ENCODE results near the gene PODXL2.

The PODXL2 gene

GRCh38 chr3:127630811-127631714 is 2.1 kb downstream of the PODXL2 start:
- DNase-seq = no peak
- Histone ChIP-seq H3K27ac (no peak overlapping the region), H3K36me3 (replicated peaks) (no peaks in the 10 kb centered on the region), H3K27me3 (replicated peaks) (peaks cover 4% of the 10 kb centered on the region), H3K4me3 (ENCODE audit: low read depth, low read length) (no peak overlapping the region)
- in situ Hi-C loops (cut with HindIII; ENCODE audit: low pct_ligation_motif_present, low sequenced_read_pairs) = no loop called here
- TF ChIP-seq, protein P1, sequence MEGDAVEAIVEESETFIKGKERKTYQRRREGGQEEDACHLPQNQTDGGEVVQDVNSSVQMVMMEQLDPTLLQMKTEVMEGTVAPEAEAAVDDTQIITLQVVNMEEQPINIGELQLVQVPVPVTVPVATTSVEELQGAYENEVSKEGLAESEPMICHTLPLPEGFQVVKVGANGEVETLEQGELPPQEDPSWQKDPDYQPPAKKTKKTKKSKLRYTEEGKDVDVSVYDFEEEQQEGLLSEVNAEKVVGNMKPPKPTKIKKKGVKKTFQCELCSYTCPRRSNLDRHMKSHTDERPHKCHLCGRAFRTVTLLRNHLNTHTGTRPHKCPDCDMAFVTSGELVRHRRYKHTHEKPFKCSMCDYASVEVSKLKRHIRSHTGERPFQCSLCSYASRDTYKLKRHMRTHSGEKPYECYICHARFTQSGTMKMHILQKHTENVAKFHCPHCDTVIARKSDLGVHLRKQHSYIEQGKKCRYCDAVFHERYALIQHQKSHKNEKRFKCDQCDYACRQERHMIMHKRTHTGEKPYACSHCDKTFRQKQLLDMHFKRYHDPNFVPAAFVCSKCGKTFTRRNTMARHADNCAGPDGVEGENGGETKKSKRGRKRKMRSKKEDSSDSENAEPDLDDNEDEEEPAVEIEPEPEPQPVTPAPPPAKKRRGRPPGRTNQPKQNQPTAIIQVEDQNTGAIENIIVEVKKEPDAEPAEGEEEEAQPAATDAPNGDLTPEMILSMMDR (IDR thresholded peaks at IDR 0.05; ENCODE audit: low read depth, low read length, missing control alignments) = no peak

DNA sequence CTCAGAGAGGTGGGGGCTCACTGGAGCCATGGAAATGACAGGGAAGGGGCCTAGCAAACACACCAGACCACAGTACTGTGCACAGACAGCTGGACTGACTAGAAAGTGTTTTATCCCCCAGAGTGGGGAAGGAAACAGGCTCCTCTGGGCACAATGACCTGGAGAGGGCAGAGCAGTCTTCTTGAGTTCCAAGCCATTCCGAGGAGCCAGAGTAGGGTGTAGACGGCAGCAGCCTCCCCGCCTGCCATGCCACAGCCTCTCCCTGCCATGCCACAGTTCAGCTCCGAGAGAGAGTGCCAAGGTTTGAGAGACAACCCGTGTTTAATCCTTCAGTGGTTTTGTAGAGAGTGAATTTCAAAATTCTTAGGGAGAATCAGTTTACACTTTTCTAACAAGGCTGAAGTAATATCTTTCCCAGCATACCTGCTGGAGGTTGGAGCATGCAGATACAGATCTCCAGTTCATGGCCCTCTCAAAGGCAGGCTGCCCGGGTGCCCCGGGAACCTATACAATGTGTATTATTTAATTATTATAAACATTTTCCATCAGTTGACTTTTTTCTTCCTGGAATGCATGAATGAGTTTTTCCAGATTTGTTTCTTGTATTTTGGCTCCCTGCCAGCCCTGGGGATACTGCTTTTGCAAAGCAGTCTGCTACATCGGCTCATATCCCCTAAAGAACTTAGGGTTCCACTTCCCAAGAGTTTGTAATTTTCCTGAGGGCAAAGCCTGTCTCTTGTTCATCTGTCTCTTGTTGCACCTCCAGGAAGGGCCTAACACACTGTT is 3.2 kb downstream of the PODXL2 start:
- TF ChIP-seq, protein P1 (IDR thresholded peaks at IDR 0.05; ENCODE audit: low read depth, low read length, missing control alignments) = no peak
- Histone ChIP-seq H3K4me3 (ENCODE audit: low read depth, low read length) (no peak overlapping the region), H3K36me3 (replicated peaks) (no peaks in the 10 kb centered on the region), H3K27ac (no peak overlapping the region), H3K27me3 (replicated peaks) (peaks cover 4% of the 10 kb centered on the region)
- no peak for DNase-seq
- in situ Hi-C loops (cut with HindIII; ENCODE audit: low pct_ligation_motif_present, low sequenced_read_pairs) = no loop called here

DNA sequence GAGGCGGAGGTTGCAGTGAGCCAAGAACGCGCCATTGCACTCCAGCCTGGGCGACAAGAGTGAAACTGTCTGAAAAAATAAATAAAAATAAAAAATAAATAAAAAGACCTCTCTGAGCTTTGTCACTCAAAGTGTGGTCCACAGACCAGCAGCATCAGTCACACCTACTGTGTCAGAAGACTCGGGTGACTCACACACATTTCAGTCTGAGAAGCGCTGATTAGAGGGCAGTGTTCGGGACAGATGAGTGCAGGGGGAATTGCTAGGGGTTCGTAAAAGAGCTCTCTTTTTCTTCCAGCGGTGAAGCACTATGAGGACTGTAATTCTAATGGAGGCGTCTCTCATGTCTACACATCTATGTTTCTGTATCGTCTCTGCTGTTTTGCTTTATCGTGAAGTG is 5.7 kb downstream of the PODXL2 start:
- no peak overlapping the region for H3K4me3 ChIP-seq (ENCODE audit: low read depth, low read length)
- no peak overlapping the region for H3K27ac ChIP-seq
- TF ChIP-seq, protein P1 (IDR thresholded peaks at IDR 0.05; ENCODE audit: low read depth, low read length, missing control alignments) = no peak
- no peak for DNase-seq
- no peaks in the 10 kb centered on the region for H3K36me3 ChIP-seq (replicated peaks)
- H3K27me3 ChIP-seq (replicated peaks) = no peaks in the 10 kb centered on the region
- in situ Hi-C loops (cut with HindIII; ENCODE audit: low pct_ligation_motif_present, low sequenced_read_pairs) = no loop called here

DNA sequence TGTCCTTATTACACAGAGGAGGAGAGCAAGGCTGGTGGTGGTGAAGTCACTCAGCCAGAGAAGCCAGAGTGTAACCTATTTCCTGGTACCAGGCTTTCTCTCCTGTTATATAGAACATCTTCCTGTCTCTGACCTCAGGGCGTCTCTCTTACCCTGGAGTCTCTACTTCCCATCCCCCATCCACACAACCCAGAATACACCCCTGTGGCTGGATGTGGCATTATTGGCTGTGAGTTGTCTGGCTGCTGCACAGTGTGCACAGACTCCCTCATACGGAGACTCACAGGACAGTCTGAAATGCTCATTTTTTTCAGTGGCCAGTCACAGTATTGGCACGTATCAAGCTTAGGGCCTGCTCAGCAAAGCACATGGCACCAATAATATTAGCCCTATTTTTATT is 8.6 kb downstream of the PODXL2 start:
- in situ Hi-C loops (cut with HindIII; ENCODE audit: low pct_ligation_motif_present, low sequenced_read_pairs) = no loop called here
- H3K4me3 ChIP-seq (ENCODE audit: low read depth, low read length) = no peak overlapping the region
- H3K27ac ChIP-seq = no peak overlapping the region
- H3K36me3 ChIP-seq (replicated peaks) = no peaks in the 10 kb centered on the region
- TF ChIP-seq, protein P1 (IDR thresholded peaks at IDR 0.05; ENCODE audit: low read depth, low read length, missing control alignments) = peak; percentile 12
- H3K27me3 ChIP-seq (replicated peaks) = no peaks in the 10 kb centered on the region
- peak; percentile 51 for DNase-seq

- H3K4me3 ChIP-seq (ENCODE audit: low read depth, low read length) = no peak overlapping the region
- H3K27ac ChIP-seq = no peak overlapping the region
- TF ChIP-seq, protein P1 (IDR thresholded peaks at IDR 0.05; ENCODE audit: low read depth, low read length, missing control alignments) = no peak
- no peak for DNase-seq
- no peaks in the 10 kb centered on the region for H3K36me3 ChIP-seq (replicated peaks)
- no peaks in the 10 kb centered on the region for H3K27me3 ChIP-seq (replicated peaks)
- in situ Hi-C loops (cut with HindIII; ENCODE audit: low pct_ligation_motif_present, low sequenced_read_pairs) = no loop called here
These were observed 9.0 kb downstream of the PODXL2 start for GRCh38 chr3:127637971-127638370.
